GM18873 (cell line): ENCODE data around the gene MINDY4.

ENCODE experiments used
- ATAC-seq: cut with Tn5 transposase; IDR thresholded peaks from one replicate; pipeline ENCODE4 v1.9.1; 2021; ENCODE audit warnings: mild to moderate bottlenecking, moderate library complexity, moderate number of reproducible peaks; ENCODE audit not compliant: unreplicated experiment, low FRiP score

Gene MINDY4

GRCh38 chr7:30937416-30937815, 166.2 kb downstream of the MINDY4 start:
- ATAC-seq, result no peak

DNA sequence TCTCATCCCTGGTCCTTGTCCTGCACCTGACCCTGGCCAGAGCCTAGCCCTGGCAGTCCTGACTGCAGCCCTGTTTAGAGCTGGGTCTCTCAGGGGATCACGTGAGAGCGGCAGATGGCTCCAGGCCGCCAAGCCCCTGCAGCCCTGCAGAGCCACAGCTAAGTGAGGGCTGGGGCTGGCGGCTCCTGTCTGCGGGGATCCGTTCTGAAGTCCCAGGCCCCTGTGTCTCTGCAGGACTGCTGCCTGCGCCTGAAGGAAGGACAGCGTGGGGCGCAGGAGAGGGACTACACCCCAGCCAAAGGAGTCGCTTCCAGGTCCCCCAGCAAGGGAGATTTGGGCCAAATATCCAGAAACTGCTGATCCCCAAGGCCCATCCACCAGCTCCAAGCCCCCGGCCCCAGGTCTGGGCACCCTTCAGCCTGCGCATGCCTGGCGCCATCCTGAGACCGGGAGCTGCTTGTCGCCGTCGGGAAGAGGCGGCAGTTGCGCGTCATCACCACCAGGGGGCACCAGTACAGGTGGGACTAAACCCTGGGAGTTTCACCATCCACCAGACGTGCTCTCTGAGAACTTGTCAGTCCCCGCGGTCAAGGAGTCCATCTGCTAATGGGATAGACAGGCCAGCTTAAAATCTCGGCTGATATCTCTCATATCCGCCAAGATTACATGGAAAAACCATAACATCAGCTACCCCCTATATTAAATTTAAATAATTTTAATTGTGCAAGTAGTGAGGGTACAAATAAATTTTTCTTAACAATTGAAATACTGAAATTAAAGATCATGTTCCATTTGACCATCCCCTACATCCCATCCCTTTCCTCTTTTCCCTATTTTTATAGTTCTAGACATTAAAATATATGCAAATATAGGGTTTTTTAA, 167.5 kb downstream of the MINDY4 start:
- ATAC-seq, result peak; percentile 72

GRCh38 chr7:30941582-30942323, 170.5 kb downstream of the MINDY4 start:
- ATAC-seq, result no peak
